RWPE1 (cell line): ENCODE data around the gene ZBED3.

Experiments used
- CTCF ChIA-PET: fragments of 350-600 bp; sonication (Branson Sonifier 250); formaldehyde crosslinking; extraction: SDS; loops from one replicate; lab custom pipeline; 2021; lab: Yijun Ruan, JAX
- POLR2A ChIA-PET: fragments of 400-600 bp; formaldehyde crosslinking; extraction: SDS; loops from one replicate; lab custom pipeline; 2020; ENCODE audit warnings: antibody characterized with exemption; ENCODE audit not compliant: low non-redundant PET; lab: Yijun Ruan, JAX
- DNase-seq: peaks from one replicate; pipeline ENCODE4 v3.0.0; 2012; ENCODE audit warnings: low spot score
- H3K27ac ChIP-seq: fragments of 450-650 bp; 2 replicates; pipeline ENCODE4 v1.5.1; 2017
- CTCF ChIP-seq: fragments of 450-650 bp; conservative IDR thresholded peaks from 2 replicates; pipeline ENCODE4 v1.5.1; 2017; ENCODE audit warnings: low read depth, mild to moderate bottlenecking

Gene ZBED3

GRCh38 chr5:77086689-77087483, at the start of gene ZBED3:
Gene ZBED3, minus strand, starts transcription at chr5:77087285. Its CDS starts 9,407 bp downstream, at chr5:77077878.
- ChIA-PET POLR2A (interaction anchor here (0.5 kb wide), 1 partner anchor 38 kb away, joined by 3 read pairs; no protein-coding TSS in a partner anchor), CTCF (interaction anchor here (0.7 to 2.1 kb wide), 6 partner anchors 9 to 405 kb away, joined by 3 to 18 read pairs (median 3); partner anchors contain the start of gene WDR41)
- DNase-seq, result peak; percentile 78
- peak within 1 kb of the TSS; percentile 90 for H3K27ac ChIP-seq
- peak; percentile 44 for TF ChIP-seq CTCF

- peak; percentile 99 for DNase-seq
- CTCF ChIA-PET, result interaction anchor here (0.5 to 1.4 kb wide), 2 partner anchors 11 to 396 kb away, joined by 3 to 4 read pairs; no protein-coding TSS in a partner anchor
- no peak for TF ChIP-seq CTCF
- POLR2A ChIA-PET, result interaction anchor here (0.6 kb wide), 1 partner anchor 11 kb away, joined by 4 read pairs; no protein-coding TSS in a partner anchor
- H3K27ac ChIP-seq, result no peak overlapping the region
Observed at GRCh38 chr5:77133061-77133758, 46.1 kb upstream of the ZBED3 start.

- DNase-seq, result no peak
- CTCF ChIA-PET, result no interaction called here
Observed at GRCh38 chr5:77131361-77131760, 44.3 kb upstream of the ZBED3 start.

GRCh38 chr5:77129391-77129990, 42.4 kb upstream of the ZBED3 start:
- POLR2A ChIA-PET, result no interaction called here

More at GRCh38 chr5:77131361-77131760, 44.3 kb upstream of the ZBED3 start:
- no peak overlapping the region for H3K27ac ChIP-seq
- POLR2A ChIA-PET, result no interaction called here
- no peak for TF ChIP-seq CTCF

GRCh38 chr5:77128411-77129061, 41.5 kb upstream of the ZBED3 start:
- no peak for DNase-seq
- no peak for TF ChIP-seq CTCF
- H3K27ac ChIP-seq, result no peak overlapping the region
- POLR2A ChIA-PET, result no interaction called here
- CTCF ChIA-PET, result interaction anchor here (0.9 to 1.1 kb wide), 2 partner anchors 17 to 41 kb away, joined by 3 read pairs; no protein-coding TSS in a partner anchor

More at GRCh38 chr5:77129391-77129990, 42.4 kb upstream of the ZBED3 start:
- peak; percentile 32 for DNase-seq
- CTCF ChIA-PET, result interaction anchor here (0.6 to 1.1 kb wide), 6 partner anchors 11 to 1265 kb away, joined by 3 to 4 read pairs (median 3); no protein-coding TSS in a partner anchor
- no peak overlapping the region for H3K27ac ChIP-seq
- TF ChIP-seq CTCF, result peak; percentile 25; the same call in 1 of the 2 replicates
